ENCODE measurements around the gene WDR44.

DNA sequence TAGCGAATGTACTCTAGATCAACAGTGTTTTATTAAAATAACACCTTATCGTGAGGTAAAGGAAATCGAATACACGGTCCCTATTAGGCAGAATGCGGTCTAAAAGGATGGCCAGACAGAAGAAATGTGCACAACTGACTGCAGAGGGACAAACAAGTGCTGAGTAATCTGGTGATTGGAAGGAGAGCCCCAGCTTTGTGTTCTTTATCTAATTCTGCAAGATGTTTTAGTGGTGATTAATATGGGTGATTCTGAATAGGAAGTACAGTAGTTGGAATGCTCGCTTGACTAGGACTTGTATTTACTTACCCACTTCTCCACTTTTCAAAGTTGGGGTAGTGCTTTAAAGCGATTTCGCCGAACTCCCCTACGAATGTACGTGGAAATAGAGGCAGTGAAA, 1.2 kb downstream of the WDR44 start:
- TF ChIP-seq, protein P1, sequence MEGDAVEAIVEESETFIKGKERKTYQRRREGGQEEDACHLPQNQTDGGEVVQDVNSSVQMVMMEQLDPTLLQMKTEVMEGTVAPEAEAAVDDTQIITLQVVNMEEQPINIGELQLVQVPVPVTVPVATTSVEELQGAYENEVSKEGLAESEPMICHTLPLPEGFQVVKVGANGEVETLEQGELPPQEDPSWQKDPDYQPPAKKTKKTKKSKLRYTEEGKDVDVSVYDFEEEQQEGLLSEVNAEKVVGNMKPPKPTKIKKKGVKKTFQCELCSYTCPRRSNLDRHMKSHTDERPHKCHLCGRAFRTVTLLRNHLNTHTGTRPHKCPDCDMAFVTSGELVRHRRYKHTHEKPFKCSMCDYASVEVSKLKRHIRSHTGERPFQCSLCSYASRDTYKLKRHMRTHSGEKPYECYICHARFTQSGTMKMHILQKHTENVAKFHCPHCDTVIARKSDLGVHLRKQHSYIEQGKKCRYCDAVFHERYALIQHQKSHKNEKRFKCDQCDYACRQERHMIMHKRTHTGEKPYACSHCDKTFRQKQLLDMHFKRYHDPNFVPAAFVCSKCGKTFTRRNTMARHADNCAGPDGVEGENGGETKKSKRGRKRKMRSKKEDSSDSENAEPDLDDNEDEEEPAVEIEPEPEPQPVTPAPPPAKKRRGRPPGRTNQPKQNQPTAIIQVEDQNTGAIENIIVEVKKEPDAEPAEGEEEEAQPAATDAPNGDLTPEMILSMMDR (conservative IDR thresholded peaks at IDR 0.05; ENCODE audit: low read depth, low read length): no peak
- no peak for TF ChIP-seq EZH2 (IDR thresholded peaks at IDR 0.05; ENCODE audit: borderline replicate concordance, low read depth, low read length, poor library complexity, severe bottlenecking)
